ENCODE data around the gene SERPINB6. TPM values are rescaled to one million over a fixed set of nuclear protein-coding genes. Genes with fewer than 3 reads are reported as not detected.

SERPINB6 gene
- 16.9 TPM for total RNA-seq

GRCh38 chr6:2971420-2972218 is at the start of gene SERPINB6:
TSS of gene SERPINB6 (minus strand) at chr6:2971567. CDS start at chr6:2959332, 12,235 bp downstream.

GRCh38 chr6:2999618-3000557 is 28.5 kb upstream of the SERPINB6 start, which contains the start of gene NQO2:
TSS of gene NQO2 (plus strand) at chr6:2999894. CDS start at chr6:3006553, 6,659 bp downstream.

Other genes with a start within 250 kb of the SERPINB6 start
- gene MYLK4, start 220.6 kb downstream of the SERPINB6 start, total RNA-seq, result under 0.01 TPM
- 42.6 TPM for gene WRNIP1, start 206.2 kb downstream of the SERPINB6 start, total RNA-seq
- gene SERPINB1, start 129.7 kb downstream of the SERPINB6 start, total RNA-seq, result 3.8 TPM
- gene SERPINB9, start 68.3 kb downstream of the SERPINB6 start, total RNA-seq, result 3.4 TPM
- 12.5 TPM for gene NQO2, start 28.3 kb upstream of the SERPINB6 start, total RNA-seq
- 7.8 TPM for gene RIPK1, start 96.9 kb upstream of the SERPINB6 start, total RNA-seq
- gene BPHL, start 147.1 kb upstream of the SERPINB6 start, total RNA-seq, result 32.9 TPM
- gene TUBB2A, start 186.0 kb upstream of the SERPINB6 start, total RNA-seq, result 1,279 TPM